Stimulated activated CD8-positive, alpha-beta memory T cell treated with anti-CD3 and anti-CD28 coated beads, Interleukin-15, amount 100 ng/mL, for 24 hours (primary cell): ENCODE measurements around the gene OR52K2.
"Not testable (repeated sequence)": the region's sequence is repeated elsewhere in the genome, so short reads cannot be mapped to it uniquely, and the experiment has no call there.

ENCODE experiments used
- DNase-seq: peaks from one replicate; pipeline ENCODE4 v3.0.0-alpha.2; 2020; ENCODE audit warnings: low read depth

Gene OR52K2

DNA sequence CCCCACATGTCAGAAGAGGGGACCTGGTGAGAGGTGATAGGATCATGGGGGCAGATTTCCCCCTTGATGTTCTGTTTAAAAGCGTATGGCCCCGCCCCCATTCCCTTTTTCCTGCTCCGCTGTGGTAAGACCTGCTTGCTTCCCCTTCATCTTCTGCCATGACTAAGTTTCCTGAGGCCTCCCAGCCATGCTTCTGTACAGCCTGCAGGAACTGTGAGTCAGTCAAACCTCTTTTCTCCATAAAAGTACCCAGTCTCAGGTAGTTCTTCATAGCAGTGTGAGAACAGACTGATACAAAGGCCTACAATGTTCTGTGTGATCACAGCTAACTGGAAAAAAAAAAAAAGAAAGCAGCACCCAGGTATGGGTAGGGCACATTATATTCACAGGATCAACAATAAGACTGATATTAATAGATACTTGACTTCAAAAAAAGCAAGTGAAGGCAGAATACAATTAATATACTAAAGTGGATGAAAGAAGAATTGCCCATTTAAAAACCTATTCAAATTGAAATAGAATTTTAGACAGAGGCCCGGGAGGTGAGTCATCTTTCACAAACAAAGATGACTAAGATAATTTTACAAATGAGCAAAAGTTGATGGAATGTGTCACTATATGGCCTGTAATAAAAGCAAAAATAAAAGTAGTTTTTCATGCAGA lies 31.6 kb downstream of the OR52K2 start:
- DNase-seq = no peak

DNA sequence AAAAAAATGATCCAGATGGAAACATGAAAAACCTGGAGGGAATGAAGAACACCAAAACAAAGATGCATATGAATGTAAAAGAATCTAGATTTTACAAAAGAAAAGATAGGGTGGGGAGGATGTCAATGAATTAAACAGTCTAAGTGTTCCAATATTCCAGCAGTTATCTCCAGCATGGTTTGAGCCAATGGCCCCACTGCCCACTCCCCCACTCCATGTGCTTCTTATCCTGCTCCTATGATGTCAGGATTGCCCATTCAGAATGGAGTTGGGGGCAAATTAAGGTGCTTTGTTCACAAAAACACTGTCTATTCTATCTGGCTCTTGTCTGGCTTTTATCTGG lies 32.1 kb downstream of the OR52K2 start:
- DNase-seq = no peak

DNA sequence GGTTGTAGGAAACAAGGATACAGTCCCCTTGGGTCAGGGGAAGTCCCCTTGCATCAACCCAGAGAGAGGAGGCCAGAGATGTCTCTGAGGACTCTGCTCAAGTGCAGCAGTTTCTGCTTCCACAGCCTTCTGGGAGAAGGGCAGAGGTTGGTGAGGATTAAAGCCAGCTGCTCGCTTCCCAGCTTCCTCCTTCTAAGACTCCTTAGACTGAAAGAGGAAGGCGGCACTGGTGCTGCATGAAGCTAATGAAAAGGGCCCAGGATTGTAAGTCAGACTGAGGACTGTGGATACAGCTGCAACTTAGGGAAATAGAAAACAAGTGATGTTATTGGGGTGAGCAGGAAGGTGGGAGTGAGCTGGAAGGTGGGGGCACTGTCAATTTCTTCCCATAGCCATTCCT lies 33.4 kb downstream of the OR52K2 start, which contains the start of gene OR52K1:
TSS of gene OR52K1 (plus strand) at position 202 of the 400 bp plus-strand sequence. CDS start 6,255 bp downstream, outside the sequence.
- DNase-seq = no peak

DNA sequence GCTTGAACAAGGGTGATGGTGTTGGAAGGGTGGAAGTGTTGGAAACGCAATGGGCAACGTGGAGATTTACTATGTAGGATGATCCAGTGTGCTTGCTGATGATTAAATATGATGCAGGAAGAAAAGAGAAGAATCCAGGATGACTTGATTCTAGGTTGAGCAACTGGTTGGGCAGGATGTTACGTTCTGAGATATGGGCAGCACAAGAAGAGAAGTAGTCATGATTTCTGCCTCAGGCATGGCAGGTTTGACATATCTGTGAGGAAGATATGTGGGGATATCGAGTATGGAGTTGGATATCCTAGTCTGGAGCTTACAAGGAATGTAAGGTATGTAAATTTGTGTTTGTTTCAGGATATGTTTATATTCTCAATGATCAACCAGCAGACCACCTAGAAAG lies 35.2 kb downstream of the OR52K2 start:
- no peak for DNase-seq

DNA sequence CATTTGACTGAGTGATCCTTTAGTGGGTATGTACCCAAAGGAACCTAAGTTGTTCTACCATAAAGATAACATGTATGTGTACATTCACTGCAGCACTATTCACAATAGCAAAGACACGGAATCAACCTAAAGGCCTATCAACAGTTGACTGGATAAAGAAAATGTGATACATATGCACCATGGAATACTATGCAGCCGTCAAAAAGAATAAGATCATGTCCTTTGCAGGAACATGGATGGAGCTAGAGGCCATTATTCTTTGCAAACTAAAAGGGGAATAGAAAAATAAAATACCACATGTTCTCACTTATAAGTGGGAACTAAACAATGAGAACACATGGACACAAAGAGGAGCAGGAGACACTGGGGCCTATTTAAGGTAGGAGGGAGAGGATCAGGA lies 42.3 kb downstream of the OR52K2 start:
- DNase-seq = not testable (repeated sequence)

DNA sequence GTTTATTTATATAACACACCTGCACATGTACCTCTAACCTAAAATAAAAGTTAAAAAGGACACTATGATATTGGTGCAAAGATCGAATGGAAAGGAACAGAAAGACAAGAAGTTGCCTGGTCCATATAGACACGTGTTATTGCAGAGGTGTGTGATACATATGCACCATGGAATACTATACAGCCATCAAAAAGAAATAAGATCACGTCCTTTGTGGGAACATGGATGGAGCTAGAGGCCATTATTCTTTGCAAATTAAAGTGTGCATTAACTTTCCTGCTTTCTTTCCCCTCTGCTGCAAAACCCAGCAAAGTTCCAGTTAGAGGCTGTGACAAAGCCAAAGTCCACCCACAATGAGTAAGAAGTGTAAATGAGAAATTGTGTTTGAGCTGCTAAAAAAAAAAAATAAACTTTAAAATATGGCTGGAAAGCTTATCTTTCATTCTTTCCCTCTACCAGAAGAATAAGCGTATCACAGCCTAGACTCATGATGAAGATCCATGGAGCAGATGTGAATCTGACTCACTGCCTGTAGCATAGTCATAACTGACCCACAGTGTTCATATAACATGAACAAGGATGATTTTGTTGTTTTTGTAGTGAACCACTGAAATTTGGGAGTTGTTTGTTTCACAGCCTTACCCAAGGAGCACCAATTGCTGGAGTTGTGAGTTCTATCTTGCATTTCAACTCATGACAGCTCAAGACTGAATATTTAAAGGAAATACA lies 42.9 kb downstream of the OR52K2 start:
- DNase-seq = no peak

DNA sequence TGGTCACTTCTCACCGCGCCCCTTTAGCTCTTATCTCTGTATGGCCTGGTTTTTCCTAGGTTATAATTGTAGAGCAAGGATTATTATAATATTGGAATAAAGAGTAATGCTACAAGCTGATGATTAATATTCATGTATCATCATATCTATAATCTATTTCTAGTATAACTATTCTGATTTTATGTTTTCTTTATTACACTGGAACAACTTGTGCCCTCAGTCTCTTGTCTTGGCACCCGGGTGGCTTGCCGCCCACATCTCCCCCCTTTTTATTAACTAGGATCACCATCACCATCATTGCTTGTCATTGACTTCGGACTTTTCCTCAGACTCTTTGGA lies 44.4 kb downstream of the OR52K2 start:
- DNase-seq = no peak

DNA sequence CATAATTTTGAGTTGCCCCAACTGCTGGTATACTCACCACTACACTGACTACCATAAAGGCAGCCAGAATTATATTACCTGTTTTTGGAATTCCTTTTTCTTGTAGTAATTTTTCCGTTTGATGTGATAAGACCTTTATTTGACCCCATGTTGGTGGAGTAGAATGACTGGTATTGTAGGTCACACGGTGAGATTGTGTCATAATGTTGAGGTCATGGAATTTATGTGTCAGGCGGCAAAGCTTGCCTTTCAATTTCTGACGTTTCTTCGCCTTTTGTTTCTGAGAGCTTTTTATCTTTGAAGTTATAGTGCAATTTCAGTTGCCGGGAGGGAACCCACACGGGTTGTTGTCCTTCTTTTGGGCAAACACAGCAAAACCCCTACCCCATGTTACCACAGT lies 46.4 kb downstream of the OR52K2 start:
- DNase-seq = no peak

DNA sequence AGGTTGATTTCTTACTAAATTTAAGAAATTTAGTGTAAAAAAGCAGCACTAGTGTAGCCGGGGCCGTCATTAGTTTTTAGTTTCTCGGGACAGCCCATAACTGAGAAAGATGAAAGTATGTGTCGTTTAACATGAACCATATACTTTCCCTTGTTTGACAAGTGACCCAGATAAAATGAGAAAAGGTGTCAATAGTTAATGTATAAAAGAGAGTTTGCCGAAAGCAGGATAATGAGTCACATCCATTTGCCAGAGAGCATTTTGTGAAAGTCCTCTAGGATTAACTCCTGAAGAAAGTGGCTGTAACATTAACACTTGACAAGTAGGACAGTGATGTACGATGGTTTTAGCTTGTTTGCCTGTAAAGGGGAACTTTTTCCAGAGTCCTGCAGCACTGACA lies 46.9 kb downstream of the OR52K2 start:
- no peak for DNase-seq

DNA sequence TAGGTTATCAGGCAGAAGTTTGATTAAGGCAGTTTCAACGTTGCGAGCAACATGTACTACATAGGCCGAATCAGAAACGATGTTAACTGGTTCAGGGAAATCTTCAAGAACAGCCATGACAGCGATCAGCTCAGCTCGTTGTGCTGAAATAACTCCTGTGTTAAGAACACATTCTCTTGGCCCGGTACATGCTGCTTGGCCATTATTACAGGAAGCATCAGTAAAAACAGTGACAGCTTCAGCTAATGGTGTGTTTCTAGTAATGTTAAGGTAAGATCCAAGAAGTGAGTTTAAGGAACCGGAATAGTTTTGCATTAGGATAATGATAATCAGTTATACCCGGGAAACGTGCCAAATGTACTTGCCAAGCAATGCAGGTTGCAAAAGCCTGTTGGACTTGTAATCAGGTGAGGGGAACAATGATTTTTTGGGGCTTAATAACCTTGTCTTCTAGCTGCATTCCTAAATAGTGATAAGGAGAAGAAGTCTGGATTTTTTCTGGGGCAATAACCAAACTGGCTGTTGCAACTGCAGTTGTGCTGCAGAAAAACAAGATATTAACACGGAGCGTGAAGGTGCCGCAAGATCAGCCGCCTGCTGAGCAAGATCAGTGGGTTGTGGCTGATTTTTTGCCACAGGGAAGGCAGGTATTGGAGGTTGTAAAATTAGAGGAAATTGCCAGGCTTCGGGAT lies 47.6 kb downstream of the OR52K2 start:
- no peak for DNase-seq
